GM18505 (cell line): ENCODE measurements around the gene PRMT1.
A peak's percentile ranks its signal among the peaks of the same experiment; 100 is the strongest.
"Not testable (repeated sequence)": the region's sequence is repeated elsewhere in the genome, so short reads cannot be mapped to it uniquely, and the experiment has no call there.

Experiments
- ATAC-seq: cut with Tn5 transposase; IDR thresholded peaks from one replicate; pipeline ENCODE4 v1.9.1; 2021; ENCODE audit not compliant: unreplicated experiment
- POLR2A ChIP-seq: IDR thresholded peaks from 4 replicates; pipeline ENCODE4 v1.6.1; 2011; ENCODE audit warnings: borderline replicate concordance; ENCODE audit not compliant: insufficient read depth, insufficient read length; ENCODE audit errors: extremely low read depth

Gene PRMT1

GRCh38 chr19:49677231-49677900, at the start of gene PRMT1:
Gene PRMT1, plus strand, starts transcription at chr19:49677271. Its CDS starts 10 bp downstream, at chr19:49677281.
- ATAC-seq = no peak
- TF ChIP-seq POLR2A = peak; percentile 94

DNA sequence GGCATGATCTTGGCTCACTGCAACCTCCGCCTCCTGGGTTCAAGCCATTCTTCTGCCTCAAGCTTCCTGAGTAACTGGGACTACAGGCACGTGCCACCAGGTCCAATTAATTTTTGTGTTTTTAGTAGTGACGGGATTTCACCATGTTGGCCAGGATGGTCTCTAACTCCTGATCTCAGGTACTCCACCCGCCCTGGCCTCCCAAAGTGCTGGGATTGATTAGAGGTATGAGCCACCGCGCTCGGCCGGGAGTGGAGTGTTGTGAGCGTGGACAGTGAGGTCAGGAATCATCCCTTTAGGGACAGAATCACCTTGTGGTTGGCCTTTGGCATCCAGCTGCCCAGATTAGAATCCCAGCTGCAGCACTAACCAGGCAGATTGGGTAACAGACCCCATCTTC, 47.4 kb upstream of the PRMT1 start:
- ATAC-seq = no peak
- no peak for TF ChIP-seq POLR2A

- ATAC-seq = no peak
- TF ChIP-seq POLR2A = no peak
Observed at GRCh38 chr19:49631014-49631588, 46.0 kb upstream of the PRMT1 start.

DNA sequence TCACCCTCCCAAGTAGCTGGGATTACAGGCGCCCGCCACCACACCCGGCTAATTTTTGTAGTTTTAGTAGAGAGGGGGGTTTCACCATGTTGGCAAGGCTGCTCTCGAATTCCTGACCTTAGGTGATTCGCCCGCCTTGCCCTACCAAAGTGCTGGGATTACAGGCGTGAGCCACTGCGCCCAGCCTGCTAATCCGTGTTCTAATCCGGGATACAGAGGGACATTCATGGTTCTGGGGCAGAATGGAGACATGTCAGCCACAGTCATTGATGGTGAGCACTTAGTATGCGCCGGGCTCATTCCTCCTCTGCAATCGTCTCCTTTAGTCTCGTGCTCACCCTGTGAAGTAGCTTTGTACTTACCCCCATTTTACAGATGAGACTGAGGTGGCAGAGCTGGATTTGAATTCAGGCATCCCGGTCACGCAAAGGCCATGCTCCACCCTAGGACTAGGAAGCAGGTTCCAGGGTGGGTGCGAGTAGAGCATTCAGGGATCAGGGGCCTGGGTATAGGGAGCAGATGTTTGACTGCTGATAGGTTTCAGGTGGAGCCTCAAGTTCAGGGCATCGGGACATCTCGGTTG, 45.4 kb upstream of the PRMT1 start:
- no peak for ATAC-seq

GRCh38 chr19:49632576-49632975, 44.5 kb upstream of the PRMT1 start:
- ATAC-seq = no peak
- no peak for TF ChIP-seq POLR2A

More for the DNA sequence above, 45.4 kb upstream of the PRMT1 start:
- no peak for TF ChIP-seq POLR2A

- not testable (repeated sequence) for ATAC-seq
Observed at GRCh38 chr19:49633273-49633672, 43.8 kb upstream of the PRMT1 start.

GRCh38 chr19:49635530-49636232, 41.4 kb upstream of the PRMT1 start:
- no peak for ATAC-seq
- no peak for TF ChIP-seq POLR2A

DNA sequence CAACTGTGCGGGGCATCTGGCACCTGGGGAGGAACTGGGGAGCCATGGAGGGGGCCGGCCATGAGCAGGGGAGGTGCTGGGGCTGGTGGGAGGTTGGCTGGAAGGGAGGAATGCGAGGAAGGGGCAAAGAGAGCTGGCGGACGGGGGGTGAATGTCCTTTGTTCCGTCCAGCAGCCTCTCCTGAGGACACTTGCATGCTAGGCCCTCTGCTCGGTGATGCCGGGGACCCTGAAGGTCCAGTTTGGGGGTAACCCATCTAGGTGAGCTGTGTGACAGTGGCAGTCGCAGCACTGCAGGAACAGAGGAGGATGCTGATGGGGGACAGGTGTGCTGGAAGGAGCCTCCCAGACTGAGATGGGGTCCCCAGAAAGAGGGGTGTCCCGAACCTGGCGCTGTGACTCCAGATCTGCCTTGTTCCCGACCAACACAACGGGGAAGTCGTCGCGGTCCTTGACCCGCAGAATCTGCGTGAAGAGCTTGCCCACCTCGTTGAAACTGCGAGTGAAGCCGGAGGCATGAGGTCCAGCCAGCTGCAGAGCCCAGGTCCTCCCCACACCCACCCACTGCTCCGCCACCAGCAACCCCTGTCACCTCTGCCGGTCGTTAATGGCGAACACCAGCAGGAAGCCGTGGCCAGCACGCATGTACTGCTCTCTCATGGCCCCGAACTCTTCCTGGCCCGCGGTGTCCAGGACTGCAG, 40.7 kb upstream of the PRMT1 start:
- ATAC-seq = no peak
- no peak for TF ChIP-seq POLR2A

GRCh38 chr19:49637821-49638738, 39.0 kb upstream of the PRMT1 start:
- ATAC-seq = no peak
- no peak for TF ChIP-seq POLR2A

DNA sequence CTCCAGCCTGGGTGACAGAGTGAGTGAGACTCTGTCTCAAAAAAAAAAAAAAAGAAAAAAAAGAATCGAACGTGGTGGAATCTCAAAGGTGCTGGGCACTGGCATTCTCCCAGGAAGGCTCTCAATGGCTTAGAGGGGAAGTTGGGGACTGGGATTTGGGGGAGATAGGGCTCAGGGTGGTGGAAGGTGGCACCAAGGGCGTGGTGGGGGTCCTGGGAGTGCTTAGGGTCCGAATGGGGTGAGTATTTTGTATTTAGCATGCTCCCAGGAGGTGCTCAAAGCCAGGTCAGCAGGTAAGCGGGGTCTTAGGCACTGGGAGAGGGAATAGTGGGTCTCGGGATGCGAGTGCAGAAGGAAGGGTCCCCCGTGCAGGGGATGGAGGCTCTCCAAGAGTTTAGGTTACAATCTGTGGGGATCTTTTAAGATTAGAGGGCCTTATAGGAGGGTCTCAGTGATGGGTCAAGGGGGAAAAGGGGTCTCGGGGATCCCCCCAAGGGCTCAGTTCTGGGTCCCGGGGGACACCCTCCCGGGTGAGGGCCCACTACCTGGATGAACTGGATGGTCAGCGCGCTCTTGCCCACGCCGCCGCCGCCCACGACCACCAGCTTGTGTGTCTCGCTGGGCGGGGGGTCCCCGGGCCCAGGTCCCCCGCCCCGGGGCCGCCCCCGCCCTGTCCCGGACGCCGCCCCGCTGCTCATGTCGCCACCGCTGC, 37.5 kb upstream of the PRMT1 start:
- TF ChIP-seq POLR2A = no peak

GRCh38 chr19:49640113-49640898, 36.8 kb upstream of the PRMT1 start, which contains the start of gene RRAS:
Gene RRAS, minus strand, starts transcription at chr19:49640143. Its CDS starts 45 bp downstream, at chr19:49640098.
- peak; percentile 52 for ATAC-seq
- peak; percentile 78 for TF ChIP-seq POLR2A

More for the DNA sequence above, 37.5 kb upstream of the PRMT1 start:
- ATAC-seq = no peak
